GM19351 (cell line): ENCODE data around the gene ABCG2.

Experiments used
- ATAC-seq: cut with Tn5 transposase; IDR thresholded peaks from one replicate; pipeline ENCODE4 v1.9.1; 2021; ENCODE audit warnings: mild to moderate bottlenecking, moderate library complexity; ENCODE audit not compliant: unreplicated experiment

ABCG2 gene

GRCh38 chr4:88158489-88159228 is at the start of gene ABCG2:
Gene ABCG2, minus strand, starts transcription at chr4:88158639. Its CDS starts 18,644 bp downstream, at chr4:88139995.
- peak; percentile 56 for ATAC-seq

GRCh38 chr4:88208156-88208555 is 49.7 kb upstream of the ABCG2 start:
- ATAC-seq = no peak

- ATAC-seq = no peak
These were observed 48.7 kb upstream of the ABCG2 start for GRCh38 chr4:88207171-88207570.

- ATAC-seq = no peak
These were observed 46.4 kb upstream of the ABCG2 start for GRCh38 chr4:88204882-88205281.

- no peak for ATAC-seq
These were observed 44.0 kb upstream of the ABCG2 start for GRCh38 chr4:88202443-88202842.

GRCh38 chr4:88200186-88200585 is 41.7 kb upstream of the ABCG2 start:
- no peak for ATAC-seq

- ATAC-seq = no peak
These were observed 38.2 kb upstream of the ABCG2 start for GRCh38 chr4:88196523-88197185.

GRCh38 chr4:88196013-88196365 is 37.5 kb upstream of the ABCG2 start:
- ATAC-seq = no peak

GRCh38 chr4:88195328-88196012 is 37.0 kb upstream of the ABCG2 start:
- ATAC-seq = no peak

GRCh38 chr4:88191404-88191803 is 33.0 kb upstream of the ABCG2 start:
- ATAC-seq = no peak

GRCh38 chr4:88189881-88190585 is 31.6 kb upstream of the ABCG2 start:
- no peak for ATAC-seq

- ATAC-seq = no peak
These were observed 30.9 kb upstream of the ABCG2 start for GRCh38 chr4:88189418-88189738.

- ATAC-seq = no peak
These were observed 30.4 kb upstream of the ABCG2 start for GRCh38 chr4:88188738-88189417.

- ATAC-seq = no peak
These were observed 29.3 kb upstream of the ABCG2 start for GRCh38 chr4:88187766-88188165.

GRCh38 chr4:88185906-88186305 is 27.5 kb upstream of the ABCG2 start:
- no peak for ATAC-seq

GRCh38 chr4:88179261-88179660 is 20.8 kb upstream of the ABCG2 start:
- ATAC-seq = no peak

GRCh38 chr4:88178626-88179231 is 20.3 kb upstream of the ABCG2 start:
- ATAC-seq = no peak

- no peak for ATAC-seq
These were observed 19.7 kb upstream of the ABCG2 start for GRCh38 chr4:88177983-88178625.

- ATAC-seq = no peak
These were observed 14.5 kb upstream of the ABCG2 start for GRCh38 chr4:88172987-88173386.

GRCh38 chr4:88171206-88171605 is 12.8 kb upstream of the ABCG2 start:
- no peak for ATAC-seq
